ENCODE data around the gene SAMD3.
"Not testable (repeated sequence)": the region's sequence is repeated elsewhere in the genome, so short reads cannot be mapped to it uniquely, and the experiment has no call there.

The SAMD3 gene

DNA sequence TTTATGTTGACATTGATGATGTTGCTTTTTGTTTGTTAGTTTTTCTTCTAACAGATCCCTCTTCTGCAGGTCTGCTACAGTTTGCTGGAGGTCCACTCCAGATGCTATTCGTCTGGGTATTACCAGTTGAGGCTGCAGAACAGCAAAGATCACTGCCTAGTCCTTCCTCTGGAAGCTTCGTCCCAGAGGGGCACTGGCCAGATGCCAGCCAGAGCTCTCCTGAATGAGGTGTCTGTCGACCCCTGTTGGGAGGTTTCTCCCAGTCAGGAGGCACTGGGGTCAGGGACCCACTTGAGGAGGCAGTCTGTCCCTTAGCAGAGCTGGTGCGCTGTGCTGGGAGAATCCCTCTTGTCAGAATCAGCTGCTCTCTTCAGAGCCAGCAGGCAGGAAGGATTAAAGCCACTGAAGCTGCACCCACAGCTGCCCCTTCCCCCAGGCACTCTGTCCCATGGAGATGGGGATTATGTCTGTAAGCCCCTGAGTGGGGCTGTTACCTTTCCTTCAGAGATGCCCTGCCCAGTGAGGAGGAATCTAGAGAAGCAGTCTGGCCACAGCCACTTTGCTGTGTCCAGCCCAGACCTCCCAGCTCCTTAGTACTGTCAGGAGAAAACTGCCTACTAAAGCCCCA is 49.3 kb downstream of the SAMD3 start:
- DNase-seq: not testable (repeated sequence)

DNA sequence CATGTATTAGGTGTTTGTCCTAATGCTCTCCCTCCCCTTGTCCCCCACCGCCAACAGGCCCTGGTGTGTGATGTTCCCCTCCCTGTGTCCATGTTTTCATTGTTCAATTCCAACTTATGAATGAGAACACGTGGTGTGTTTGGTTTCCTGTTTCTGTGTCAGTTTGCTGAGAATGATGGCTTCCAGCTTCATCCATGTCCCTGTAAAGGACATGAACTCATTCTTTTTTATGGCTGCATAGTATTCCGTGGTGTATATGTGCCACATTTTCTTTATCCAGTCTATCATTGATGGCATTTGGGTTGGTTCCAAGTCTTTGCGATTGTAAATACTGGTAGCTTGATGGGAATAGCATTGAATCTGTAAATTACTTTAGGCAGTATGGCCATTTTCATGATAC is 52.6 kb downstream of the SAMD3 start:
- not testable (repeated sequence) for DNase-seq

DNA sequence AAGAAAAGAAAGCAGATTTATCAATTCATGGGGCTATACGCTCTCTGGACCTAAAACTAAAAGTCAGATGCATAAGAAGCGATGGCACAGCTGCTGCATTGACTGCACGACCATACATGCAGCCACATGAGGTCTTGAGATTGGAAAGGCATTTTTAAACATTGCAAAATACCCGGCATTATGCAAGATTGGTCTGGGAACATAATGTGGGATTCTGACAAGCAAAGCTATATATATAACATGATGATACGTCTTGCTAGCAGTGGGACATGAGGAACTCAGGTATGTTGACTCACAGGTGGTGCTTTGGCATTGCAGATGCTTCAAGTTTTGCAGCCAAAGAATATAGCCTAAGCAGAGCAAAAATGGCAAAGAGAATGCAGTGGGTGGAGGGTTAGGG is 55.1 kb downstream of the SAMD3 start:
- DNase-seq: peak; percentile 27

DNA sequence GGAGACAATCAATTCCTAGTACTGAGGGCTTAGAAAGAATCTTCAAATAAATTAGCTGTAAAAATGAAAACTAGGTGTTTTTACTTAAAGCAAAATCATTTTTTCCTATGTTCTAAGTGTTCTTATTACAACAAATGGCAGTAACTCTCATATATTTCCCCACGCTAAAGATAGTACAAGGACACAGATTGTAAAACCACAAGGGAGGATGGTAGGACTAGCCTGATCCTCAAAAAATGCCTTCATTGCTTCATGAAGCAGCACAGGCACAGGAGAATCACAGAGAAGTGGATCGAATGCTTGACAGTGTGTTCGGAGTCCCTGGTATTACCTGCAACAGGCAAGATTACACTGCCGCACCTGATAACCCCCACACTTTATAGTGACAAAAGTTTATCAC is 58.5 kb downstream of the SAMD3 start:
- no peak for DNase-seq

DNA sequence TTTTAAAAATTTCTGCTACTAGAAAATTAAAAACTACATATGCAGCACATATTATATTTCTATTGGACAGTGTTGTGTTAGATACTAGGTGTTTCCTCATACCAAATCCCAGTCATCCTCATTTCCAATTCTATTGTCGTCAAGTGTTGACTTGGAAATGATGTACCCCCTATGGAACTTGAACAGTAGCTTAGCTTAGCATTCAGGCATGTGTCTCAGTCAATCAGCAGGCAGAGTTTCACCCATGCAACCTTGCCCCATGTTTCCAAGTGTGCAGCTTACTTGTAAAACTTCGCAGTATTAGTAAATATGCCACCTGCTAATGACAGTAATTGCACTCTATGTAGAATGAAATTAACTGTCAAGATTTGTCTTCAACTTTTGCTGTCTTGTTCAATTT is 59.5 kb downstream of the SAMD3 start:
- no peak for DNase-seq

DNA sequence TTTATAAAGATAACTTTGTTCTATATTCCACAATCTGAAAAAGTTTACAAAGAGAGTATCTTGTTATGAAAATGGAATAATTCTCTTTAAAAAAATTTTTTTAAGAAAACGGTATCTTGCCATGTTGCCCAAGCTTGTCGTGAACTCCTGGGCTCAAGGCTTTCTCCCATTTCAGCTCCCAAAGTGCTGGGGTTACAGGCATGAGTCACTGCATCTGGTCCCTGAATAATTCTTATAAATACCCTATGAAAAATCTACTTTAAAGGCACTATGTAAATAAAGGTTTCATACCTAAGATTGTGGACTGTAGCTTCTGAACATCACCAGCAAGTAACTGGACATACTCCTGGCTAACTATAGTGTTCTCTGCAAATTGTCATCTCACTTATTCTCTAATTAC is 60.3 kb downstream of the SAMD3 start:
- DNase-seq: no peak

DNA sequence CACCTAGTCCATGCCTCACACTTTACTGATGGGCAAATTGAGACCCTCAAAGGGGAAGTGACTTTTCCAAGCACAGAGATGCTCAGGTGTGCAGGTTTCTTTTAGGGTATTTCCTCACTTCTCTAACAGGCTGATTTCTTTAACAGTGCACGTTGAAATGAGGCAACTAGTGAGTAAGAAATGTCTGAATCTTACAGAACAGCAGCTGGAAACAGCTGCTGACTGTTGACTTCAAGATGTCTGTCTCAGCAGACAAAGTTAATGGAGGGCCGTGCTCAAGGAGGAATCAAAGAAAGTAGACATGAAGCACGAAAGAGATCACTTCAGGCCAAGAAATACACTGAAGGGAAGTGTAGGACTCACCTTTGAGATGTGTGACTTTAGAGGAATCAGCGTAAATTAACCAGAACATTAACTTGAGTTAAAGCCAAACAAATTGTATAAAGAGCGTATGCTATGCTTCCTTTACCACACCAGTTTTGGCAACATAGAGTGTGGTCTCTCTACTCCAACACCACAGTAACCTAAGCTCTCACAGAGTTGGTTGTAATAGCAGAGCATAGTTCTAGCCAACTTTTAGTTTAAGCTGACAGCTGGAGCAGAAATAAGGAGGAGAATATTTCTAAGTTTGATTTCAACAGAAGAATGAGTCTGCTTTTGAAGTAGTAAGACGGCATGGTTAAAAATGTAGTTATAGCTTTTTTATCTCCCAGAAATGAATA is 60.9 kb downstream of the SAMD3 start:
- peak; percentile 12 for DNase-seq

DNA sequence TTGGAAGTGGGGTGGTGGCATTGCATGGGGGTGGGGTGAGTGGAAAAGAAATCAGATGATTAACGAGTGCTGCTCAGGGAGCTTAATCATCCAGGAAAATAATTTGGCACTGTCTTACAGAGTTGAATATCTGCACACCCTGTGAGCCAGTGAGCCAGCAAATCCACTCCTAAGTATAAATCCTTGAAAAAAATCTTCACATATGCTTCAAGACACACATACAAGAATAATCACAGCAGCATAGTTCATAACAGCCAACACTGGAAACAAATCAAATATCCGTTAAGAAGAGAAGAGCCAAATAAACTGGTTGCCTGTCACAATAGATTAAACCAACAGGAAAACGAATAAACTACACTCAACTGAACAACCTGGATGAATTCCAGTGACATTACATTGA is 62.8 kb downstream of the SAMD3 start:
- no peak for DNase-seq

DNA sequence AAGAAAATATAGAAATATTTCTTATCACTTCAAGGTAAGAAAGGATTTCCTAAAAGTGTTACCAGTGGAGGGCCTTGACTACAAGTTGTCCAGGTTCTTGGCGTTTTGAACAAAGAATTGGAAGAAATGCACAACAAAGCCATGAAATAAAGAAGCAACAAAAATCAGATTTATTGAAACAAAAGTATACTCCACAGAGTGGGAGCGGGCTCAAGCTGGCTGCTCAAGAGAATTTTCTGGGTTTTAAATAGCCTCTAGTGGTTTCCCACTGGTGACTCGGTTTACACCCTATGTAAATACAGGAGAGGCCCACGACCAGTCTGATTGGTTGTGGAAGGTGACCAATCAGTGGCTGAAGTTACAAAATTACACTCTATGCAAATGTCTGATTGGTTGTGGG is 64.2 kb downstream of the SAMD3 start:
- no peak for DNase-seq

DNA sequence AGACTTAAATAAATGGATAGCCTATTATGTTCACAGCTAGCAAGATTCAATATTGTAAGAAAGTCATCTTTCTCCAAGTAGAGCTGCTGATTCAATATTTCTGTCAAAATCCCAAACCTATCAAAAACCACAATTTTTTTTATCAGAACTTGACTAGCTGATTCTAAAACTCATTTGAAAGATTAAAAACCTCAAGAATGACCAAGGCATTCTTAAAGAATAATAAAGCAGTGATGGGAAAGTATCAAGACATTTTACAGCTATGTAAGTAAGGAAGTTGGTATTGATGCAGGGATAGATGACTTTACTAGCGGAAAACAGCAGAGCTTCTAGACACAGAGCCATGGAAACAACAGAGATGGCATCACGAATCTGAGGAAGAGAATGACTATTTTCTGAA is 64.7 kb downstream of the SAMD3 start:
- DNase-seq: peak; percentile 24

DNA sequence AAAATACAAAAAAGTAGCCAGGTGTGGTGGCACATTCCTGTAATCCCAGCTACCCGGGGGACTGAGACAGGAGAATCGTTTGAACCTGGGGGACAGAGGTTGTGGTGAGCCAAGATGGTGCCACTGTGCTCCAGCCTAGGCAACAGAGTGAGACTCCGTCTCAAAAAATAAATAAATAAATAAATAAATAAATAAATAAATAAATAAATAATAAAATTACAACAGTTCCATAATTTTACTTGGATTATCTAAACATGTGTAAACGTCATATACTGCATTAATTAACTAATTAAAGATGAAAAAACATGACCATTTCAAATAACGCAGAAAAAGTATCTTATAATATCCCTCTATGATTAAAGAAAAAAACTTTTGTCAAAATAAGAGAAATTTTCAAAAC is 65.8 kb downstream of the SAMD3 start:
- no peak for DNase-seq

DNA sequence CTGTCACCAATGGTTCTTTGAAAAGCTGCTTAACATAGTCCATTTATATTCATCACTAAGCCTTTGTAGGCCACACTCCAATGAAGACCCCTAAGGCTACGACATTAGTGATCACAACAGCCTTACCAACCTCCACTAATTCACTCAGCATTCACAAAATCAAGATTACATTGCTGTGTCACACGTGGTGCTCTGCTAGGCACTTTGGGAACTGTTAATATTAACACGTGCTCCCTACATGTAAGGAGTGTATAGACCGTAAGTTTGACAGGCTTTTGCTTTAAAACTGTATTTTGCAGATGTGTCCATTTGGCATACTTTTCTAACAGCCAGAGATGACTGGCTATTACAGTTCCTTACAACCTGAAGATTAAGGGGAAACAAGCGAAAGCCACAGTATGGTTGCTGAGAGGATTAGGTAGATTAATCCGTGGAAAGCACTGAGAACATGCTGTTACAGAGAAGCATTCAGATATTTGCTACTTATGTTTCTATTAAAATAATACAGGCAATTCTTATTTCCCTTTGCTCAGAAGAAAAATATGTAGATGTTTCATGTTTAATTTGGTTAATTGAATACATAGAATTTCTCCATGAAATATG is 69.7 kb downstream of the SAMD3 start:
- DNase-seq: no peak

DNA sequence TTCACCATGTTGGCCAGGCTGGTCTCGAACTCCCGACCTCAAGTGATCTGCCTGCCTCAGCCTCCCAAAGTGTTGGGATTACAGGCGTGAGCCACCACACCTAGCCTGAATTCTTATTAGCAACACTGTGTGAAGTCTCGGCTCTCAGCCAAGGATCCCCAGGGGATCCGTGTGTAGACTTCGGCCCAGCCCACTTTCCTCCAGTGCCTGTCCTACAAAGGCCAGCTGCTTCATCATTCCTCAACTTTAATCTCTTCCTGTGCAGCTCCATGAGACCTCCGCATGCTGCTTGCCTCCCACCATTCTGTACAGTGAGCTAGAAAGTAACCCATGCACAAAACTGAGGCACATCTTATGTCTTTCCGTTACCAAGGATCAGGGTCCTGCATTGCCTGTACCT is 71.8 kb downstream of the SAMD3 start:
- DNase-seq: no peak

DNA sequence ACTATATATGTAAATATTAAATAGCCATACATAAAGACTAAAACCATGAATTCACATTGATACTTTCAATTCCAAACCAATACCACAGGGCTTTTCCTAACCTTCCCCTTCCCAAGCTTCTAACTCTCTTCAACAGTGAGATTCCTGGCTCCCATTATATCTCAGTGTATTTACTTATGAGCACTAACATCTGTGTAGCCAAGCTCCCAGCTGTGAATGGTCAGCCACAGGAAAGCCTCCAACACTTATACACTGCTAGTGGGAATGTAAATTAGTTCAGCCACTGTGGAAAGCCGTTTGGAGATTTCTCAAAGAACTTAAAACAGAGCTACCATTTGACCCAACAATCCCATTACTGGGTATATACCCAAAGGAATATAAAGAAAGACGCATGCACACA is 73.7 kb downstream of the SAMD3 start:
- DNase-seq: not testable (repeated sequence)

DNA sequence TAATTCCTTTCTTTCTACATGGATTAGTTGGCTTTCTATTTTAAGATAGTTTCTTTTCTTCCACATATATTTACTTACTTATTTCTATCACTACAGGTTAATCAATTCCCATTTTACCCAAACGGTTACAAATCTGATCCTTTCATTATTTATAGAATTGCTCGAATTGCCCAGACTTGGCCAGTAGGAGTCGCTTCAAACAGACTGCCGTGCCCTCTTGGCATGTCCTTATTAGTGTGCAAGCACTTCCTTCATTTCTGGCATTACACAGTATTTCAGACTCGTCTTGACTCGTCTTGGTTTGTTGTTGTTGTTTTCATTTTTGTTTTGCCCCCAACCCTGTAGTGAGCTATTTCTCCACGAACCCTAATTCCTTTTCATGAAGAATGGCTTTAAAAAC is 74.6 kb downstream of the SAMD3 start:
- DNase-seq: no peak

DNA sequence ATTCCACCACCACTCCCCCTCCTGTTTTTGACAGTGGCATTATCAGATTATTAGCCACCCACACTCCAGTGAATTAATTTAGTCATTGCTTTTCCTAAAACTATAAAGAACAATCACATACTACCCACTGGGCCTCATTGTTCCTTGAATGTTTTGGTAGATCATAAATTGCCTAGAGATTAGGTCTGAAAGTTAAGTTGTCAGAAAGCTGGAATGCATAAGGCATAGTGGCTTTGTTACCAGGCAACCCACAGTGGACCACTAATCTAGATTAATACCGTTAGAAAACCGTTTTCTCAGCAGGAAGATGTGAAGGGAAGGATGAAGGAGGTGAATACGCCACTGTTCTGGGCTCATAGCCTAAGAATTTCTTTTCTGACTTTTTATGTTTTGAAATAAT is 75.6 kb downstream of the SAMD3 start:
- no peak for DNase-seq

DNA sequence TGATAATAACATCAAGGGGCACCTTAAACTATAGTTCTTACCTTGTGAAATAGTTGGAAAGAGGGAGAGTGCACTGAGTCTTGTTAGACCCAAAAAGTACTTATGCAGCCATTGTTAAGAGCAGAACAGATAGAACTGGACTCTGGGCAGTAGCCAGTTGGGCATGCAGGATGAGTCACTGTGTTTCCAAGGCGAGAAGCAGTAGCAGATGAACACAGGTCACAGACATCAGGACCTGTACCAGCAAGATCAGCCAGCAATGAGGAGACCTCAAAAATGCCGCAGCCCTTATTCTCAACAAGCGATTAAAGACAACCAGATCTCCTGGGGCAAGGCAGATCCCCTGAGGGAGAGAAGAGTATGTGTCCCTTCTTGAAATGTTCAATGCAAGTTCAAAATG is 79.0 kb downstream of the SAMD3 start:
- DNase-seq: no peak

DNA sequence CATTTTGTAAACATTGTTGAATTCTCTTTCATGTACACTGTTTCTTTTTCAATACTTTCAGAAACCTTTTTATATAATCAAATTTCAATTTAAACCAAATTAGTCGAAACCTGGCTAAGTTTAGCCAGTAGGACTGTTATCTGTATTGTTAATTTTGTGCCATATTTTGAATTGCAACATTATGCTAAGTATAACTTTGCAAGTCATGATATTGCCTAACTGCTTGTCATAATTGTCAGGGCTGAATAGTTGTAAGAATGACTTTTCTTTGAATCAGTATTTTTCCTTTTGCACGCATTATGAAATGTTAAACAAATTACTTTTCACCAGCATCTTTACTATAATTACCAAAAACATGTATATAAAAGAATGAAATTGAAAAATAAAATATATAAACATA is 82.7 kb downstream of the SAMD3 start:
- DNase-seq: no peak

DNA sequence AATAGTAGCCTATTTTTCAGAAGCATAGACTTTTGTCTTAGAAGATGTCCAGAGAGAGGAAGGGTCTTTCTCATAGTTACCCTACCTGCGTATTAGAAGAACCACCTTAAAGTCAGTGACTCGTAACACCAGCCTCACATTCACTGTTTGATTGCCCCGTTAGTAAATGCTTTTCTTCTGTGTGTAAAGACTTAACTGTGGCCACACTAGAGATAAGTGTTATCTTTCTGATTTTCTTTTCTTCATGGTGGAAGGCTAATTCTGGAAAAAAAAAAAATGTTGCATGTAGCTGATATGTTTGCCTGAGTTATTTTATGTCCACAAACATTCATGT is 83.9 kb downstream of the SAMD3 start:
- DNase-seq: no peak

DNA sequence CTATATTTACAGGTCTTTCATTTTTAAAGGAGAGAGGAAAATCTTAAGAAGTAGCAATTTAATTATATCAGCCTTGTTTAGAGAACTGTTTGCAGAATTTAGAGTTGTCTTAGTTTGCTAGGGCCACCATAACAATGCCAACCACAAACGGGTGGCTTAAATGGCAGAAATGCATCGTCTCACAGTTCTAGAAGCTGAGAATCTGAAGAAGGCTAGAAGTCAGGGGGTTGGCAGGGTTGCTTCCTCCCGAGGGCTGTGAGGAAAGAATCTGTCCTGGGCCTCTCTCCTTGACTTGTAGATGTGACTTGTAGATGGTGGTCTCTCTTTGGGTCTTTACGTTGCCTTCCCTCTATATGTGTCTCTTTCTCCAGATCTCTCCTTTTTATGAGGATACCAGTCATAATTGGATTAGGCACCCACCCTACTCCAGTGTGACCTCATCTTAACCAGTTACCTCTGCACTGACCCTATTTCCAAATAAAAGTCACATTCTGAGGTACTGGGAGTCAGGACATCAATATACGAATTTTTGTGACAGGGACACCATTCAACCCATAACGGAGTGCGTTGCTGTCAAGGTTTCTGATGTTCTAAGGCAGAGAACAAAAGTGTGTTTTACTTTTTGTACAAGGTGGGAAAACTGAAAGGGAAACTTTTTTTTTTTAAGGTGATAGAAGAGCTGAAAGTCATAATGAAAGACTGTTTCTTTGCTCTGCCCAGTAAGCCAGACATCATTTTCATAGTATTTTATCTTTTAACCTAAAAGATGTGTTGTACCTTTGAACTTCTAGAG is 84.4 kb downstream of the SAMD3 start:
- DNase-seq: no peak

DNA sequence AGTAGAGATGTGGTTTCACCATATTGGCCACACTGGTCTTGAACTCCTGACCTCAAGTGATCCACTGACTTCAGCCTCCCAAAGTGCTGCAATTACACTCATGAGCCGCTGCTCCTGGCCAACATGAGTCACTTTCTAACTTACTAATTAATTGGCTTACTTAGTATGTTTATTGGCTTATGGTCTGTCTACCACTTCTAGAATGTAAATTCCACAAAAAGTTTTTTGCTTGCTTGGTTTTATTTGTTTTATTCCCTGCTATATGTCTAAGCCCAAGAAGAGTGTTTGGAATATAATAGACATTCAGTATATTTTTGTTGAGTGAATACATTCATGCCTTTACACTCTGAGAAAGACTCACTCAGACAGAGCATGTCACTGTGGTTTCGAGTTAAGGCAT is 86.0 kb downstream of the SAMD3 start:
- DNase-seq: no peak

DNA sequence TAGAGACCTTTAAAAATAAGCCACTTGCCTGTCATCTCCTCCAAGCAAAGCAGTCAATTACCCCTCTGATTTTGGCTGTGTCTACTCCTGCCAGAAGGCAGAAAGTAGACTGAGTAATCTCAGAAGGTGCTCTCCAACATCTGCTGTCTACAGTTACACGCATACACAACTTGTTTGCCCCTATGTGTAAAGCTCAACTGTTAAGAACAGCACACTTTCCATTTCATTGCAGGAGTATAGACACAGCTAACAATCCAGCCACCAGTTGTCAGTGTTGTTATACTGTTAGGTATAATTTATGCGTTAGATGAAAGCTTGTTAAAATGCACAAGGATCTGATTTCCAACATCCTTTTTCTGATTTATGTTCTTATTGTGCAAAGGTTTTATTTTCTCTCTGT is 88.2 kb downstream of the SAMD3 start:
- DNase-seq: no peak

DNA sequence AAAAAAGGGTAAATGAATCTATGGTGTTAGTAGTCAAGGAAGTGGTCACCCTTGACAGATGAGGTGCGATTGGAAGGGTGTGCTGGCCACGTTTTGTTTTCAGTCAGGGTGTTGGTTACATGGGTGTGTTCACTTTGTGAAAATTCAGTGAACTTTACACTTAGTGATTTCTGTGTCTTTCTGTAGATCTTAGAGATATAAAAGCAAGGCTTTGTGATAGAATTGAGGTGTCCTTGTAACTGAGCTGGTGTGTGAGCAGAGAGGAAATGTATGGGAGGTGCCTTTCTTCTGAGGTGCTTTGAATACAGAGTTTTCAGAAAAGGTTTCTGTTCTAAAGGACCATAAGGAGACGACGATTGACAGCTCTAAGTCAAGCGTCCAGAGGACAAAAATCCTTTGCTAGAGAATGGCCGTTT is 90.5 kb downstream of the SAMD3 start:
- DNase-seq: no peak

Measured in fibroblast of skin of scalp (primary cell).